Measurements from ENCODE around the gene GBP6.

DNA sequence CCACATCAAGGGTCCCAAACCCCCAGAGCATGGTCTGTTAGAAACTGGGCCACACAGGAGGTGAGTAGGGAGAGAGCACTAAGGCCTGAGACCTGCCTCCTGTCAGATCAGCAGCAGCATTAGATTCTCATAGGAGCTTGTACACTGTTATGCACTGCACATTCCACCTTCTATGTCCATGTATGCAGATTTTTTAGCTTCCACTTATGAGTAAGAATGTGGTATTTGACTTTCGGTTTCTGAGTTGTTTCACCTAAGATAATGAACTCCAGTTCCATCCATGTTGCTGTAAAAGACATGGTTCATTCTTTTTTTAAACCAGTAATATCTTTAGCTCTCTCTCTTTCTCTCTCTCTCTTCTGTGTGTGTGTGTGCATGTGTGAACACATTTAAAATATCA lies 663 bp upstream of the GBP6 start:
- TF ChIP-seq EZH2 (IDR thresholded peaks at IDR 0.05; ENCODE audit: borderline replicate concordance) (no peak), EZH2phosphoT487 (IDR thresholded peaks at IDR 0.05; ENCODE audit: low read depth, severe bottlenecking, unreplicated experiment) (no peak)
- TF ChIP-seq, protein P1, sequence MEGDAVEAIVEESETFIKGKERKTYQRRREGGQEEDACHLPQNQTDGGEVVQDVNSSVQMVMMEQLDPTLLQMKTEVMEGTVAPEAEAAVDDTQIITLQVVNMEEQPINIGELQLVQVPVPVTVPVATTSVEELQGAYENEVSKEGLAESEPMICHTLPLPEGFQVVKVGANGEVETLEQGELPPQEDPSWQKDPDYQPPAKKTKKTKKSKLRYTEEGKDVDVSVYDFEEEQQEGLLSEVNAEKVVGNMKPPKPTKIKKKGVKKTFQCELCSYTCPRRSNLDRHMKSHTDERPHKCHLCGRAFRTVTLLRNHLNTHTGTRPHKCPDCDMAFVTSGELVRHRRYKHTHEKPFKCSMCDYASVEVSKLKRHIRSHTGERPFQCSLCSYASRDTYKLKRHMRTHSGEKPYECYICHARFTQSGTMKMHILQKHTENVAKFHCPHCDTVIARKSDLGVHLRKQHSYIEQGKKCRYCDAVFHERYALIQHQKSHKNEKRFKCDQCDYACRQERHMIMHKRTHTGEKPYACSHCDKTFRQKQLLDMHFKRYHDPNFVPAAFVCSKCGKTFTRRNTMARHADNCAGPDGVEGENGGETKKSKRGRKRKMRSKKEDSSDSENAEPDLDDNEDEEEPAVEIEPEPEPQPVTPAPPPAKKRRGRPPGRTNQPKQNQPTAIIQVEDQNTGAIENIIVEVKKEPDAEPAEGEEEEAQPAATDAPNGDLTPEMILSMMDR (IDR thresholded peaks at IDR 0.05; ENCODE audit: poor library complexity): no peak

Data from hepatocyte (in vitro differentiated cells).